Fibroblast of the aortic adventitia (primary cell): Measurements from ENCODE around the gene RAB33B. TPM values are rescaled to one million over a fixed set of nuclear protein-coding genes. Genes with fewer than 3 reads are reported as not detected.
"Not testable (repeated sequence)": the region's sequence is repeated elsewhere in the genome, so short reads cannot be mapped to it uniquely, and the experiment has no call there.

Experiments used
- DNase-seq: peaks from one replicate; pipeline ENCODE4 v3.0.0-alpha.2; 2010; ENCODE audit warnings: low read depth
- H3K4me3 ChIP-seq: 2 replicates; pipeline ENCODE4 v1.5.1; 2011; ENCODE audit warnings: low read depth, mild to moderate bottlenecking, control low read depth, low read length, moderate library complexity
- CTCF ChIP-seq: IDR thresholded peaks from 2 replicates; pipeline ENCODE4 v1.5.1; 2011; ENCODE audit warnings: mild to moderate bottlenecking, low read length, control low read depth, inconsistent platforms; ENCODE audit not compliant: insufficient read depth
- total RNA-seq: library from RNA; depleted of rRNA; stranded (reverse); fragments of >200 nt; gene quantifications from 2 replicates; pipeline ENCODE4 v1.2.3, GENCODE V29; 2012; ENCODE audit warnings: low replicate concordance

Gene RAB33B
- 12.2 and 16.1 TPM in 2 replicates for total RNA-seq

- H3K4me3 ChIP-seq = peak within 1 kb of the TSS; percentile 100
- TF ChIP-seq CTCF = no peak
- DNase-seq = peak; percentile 89
Observed at GRCh38 chr4:139454111-139455045, at the start of gene RAB33B. RAB33B (plus strand) TSS chr4:139454121; CDS start chr4:139454196, 75 bp downstream.

- no peak for DNase-seq
Observed at GRCh38 chr4:139410312-139410711, 43.6 kb upstream of the RAB33B start.

DNA sequence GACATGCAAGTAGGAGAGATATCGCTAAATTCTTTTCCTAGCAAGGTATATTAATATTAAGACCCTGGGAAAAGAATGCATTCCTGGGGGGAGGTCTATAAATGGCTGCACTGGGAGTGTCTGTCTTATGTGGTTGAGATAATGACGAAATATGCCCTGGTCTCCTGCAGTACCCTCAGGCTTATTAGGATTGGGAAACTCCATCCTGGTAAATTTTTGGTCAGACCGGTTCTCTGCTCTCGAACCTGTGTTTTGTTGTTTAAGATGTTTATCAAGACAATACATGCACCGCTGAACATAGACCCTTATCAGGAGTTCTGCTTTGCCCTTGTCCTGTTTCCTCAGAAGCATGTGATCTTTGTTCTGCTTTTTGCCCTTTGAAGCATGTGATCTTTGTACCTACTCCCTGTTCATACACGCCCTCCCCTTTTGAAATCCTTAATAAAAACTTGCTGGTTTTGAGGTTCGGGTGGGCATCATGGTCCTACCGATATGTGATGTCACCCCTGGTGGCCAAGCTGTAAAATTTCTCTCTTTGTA lies 39.2 kb upstream of the RAB33B start:
- DNase-seq, H3K4me3 ChIP-seq: not testable (repeated sequence)

More at GRCh38 chr4:139410312-139410711, 43.6 kb upstream of the RAB33B start:
- TF ChIP-seq CTCF = no peak
- no peak overlapping the region for H3K4me3 ChIP-seq

DNA sequence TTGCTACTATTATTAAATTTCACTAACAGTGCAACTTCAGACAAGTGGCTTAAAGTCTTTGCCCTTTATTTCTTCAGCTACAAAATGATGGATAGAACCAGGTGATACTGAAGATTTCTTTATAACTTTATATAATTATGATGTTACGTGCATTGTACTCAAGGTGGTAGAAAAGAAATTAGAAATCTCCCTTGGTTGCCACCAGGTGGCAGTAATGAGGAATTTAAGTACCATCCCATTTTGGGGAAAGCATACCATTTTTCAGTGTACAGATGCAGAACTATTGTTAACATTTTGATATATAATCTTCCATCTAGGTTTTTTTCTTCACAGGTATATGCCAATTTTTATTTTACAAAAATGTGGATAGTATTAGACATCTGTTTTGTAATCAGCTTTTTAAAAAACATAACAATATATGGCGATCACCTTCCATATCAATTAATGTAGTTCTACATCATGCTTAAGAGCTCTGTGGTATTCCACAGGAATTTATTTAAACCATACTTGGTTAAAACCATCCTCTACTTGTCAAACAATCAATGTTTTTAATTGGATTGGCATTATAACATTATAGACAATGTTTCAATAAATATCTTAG lies 37.7 kb upstream of the RAB33B start:
- DNase-seq = peak; percentile 81
- peak; percentile 65 for TF ChIP-seq CTCF
- no peak overlapping the region for H3K4me3 ChIP-seq

GRCh38 chr4:139419388-139419914 lies 34.5 kb upstream of the RAB33B start:
- TF ChIP-seq CTCF = no peak
- no peak overlapping the region for H3K4me3 ChIP-seq
- DNase-seq = peak; percentile 87

DNA sequence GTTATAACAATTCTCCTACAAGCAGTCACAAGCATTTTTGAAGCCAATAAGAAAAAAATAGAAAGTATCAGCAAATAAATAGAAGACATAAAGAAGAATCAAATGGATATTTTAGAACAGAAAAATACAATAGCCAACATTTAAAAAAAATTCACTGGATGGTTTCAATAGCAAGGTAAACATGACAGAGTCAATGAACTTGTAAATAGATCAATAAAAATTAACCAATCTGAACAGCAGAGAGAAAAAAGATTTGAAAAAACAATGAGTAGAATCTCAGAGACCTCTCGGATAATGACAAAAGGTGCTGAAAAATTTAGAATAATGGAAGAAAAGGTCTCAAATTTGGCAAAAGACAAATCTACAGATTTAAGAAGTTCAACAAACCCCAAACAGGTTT lies 33.3 kb upstream of the RAB33B start:
- no peak for DNase-seq
- TF ChIP-seq CTCF = no peak
- no peak overlapping the region for H3K4me3 ChIP-seq

DNA sequence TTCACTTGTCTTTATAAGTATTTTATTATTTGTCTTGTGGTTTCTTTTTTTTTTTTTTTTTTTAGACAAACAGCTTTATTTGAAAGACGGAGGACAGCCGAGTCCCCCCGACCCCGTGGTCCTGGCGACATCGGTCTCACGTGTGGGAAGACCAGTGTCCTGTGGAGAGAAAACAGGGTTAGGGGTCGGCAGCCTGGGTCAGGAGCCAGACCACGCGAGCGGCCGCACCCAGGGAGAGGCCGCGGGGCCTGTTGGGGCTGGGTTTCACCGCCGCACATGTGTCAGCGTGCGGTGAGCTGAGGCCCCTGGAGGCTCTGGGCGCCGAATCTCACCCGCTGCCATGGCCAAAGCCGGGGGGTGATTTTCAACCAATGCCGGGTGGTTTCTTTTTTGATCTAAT lies 17.8 kb upstream of the RAB33B start:
- no peak for TF ChIP-seq CTCF
- DNase-seq = no peak

More for the DNA sequence above, 17.8 kb upstream of the RAB33B start:
- H3K4me3 ChIP-seq = no peak overlapping the region
